HepG2 (cell line): Measurements from ENCODE around the gene PFN4. TPM values are rescaled to one million over a fixed set of nuclear protein-coding genes. Genes with fewer than 3 reads are reported as not detected.

Experiments
- ASH2L ChIP-seq: fragments of 300-600, 200-600 bp; sonication (generic); IDR thresholded peaks from 2 replicates; pipeline ENCODE4 v1.7.0; 2017; ENCODE audit warnings: low read depth, mild to moderate bottlenecking, moderate library complexity, mixed read lengths, low read length; ENCODE audit not compliant: insufficient read length
- GMEB1 ChIP-seq: sonication (generic); formaldehyde crosslinking; IDR thresholded peaks from 2 replicates; pipeline ENCODE4 v1.5.1; 2020; ENCODE audit warnings: missing genetic modification reagents, mild to moderate bottlenecking, borderline replicate concordance
- IRF2 ChIP-seq: IDR thresholded peaks from 2 replicates; pipeline ENCODE4 v1.6.1; 2018; ENCODE audit warnings: missing genetic modification reagents, missing compliant biosample characterization
- ISL2 ChIP-seq: sonication (generic); formaldehyde crosslinking; IDR thresholded peaks from 2 replicates; pipeline ENCODE4 v1.5.0; 2020; ENCODE audit warnings: missing genetic modification reagents
- KDM5B ChIP-seq: sonication (generic); formaldehyde crosslinking; IDR thresholded peaks from 2 replicates; pipeline ENCODE4 v1.4.0; 2020; ENCODE audit warnings: missing genetic modification reagents, mild to moderate bottlenecking, borderline replicate concordance
- KLF6 ChIP-seq: IDR thresholded peaks from 2 replicates; pipeline ENCODE4 v1.8.0; 2016; ENCODE audit warnings: missing biosample characterization, missing genetic modification reagents
- POLR2AphosphoS2 ChIP-seq: IDR thresholded peaks from 2 replicates; pipeline ENCODE4 v1.6.1; 2011; ENCODE audit warnings: low read depth, low read length, improper control_type of control experiment
- TFAP4 ChIP-seq: sonication (generic); IDR thresholded peaks from 2 replicates; pipeline ENCODE4 v1.6.1; 2016; ENCODE audit warnings: low read depth, borderline replicate concordance
- ZFP82 ChIP-seq: sonication (generic); formaldehyde crosslinking; IDR thresholded peaks from 2 replicates; pipeline ENCODE4 v1.5.1; 2020; ENCODE audit warnings: mild to moderate bottlenecking, missing genetic modification reagents, borderline replicate concordance
- ZNF180 ChIP-seq: sonication (generic); formaldehyde crosslinking; IDR thresholded peaks from 2 replicates; pipeline ENCODE4 v1.4.0; 2020; ENCODE audit warnings: low read depth, missing genetic modification reagents, borderline replicate concordance
- ZNF263 ChIP-seq: sonication (generic); formaldehyde crosslinking; IDR thresholded peaks from 2 replicates; pipeline ENCODE4 v1.4.0; 2020; ENCODE audit warnings: missing genetic modification reagents
- ZNF879 ChIP-seq: sonication (generic); formaldehyde crosslinking; IDR thresholded peaks from 2 replicates; pipeline ENCODE4 v1.8.1; 2023; ENCODE audit warnings: missing genetic modification reagents
- ZSCAN21 ChIP-seq: sonication (generic); formaldehyde crosslinking; IDR thresholded peaks from 2 replicates; pipeline ENCODE4 v1.8.0; 2022; ENCODE audit warnings: mild to moderate bottlenecking, missing genetic modification reagents, moderate library complexity, borderline replicate concordance
- polyA plus RNA-seq, 8 experiments: library from polyadenylated mRNA; depleted of rRNA in 3 of 8; stranded (reverse) in 7 of 8; unstranded in 1 of 8; fragments of >200 nt; fragmentation: Illumina TruSeq in 4 of 8; extraction: Trizol in 4 of 8; gene quantifications; 2 replicates each; pipeline versions ENCODE4 v1.2.1 to v1.2.3, GENCODE V29; 2011 to 2016; ENCODE audit warnings: low read depth in 4 of 8, missing spikeins in 1 of 8, mixed read lengths in 1 of 8; ENCODE audit not compliant: insufficient read depth in 1 of 8
- total RNA-seq, 5 experiments: library from RNA; depleted of rRNA; stranded (reverse); fragments of >200 nt; fragmentation: Illumina TruSeq; extraction: Trizol; gene quantifications; 2 replicates each; pipeline ENCODE4 v1.2.3, GENCODE V29; 2016; ENCODE audit warnings: low read depth in 1 of 5
- TF ChIP-seq, protein P1 (sequence below): IDR thresholded peaks from 2 replicates; pipeline ENCODE4 v1.6.1; 2018; ENCODE audit warnings: missing genetic modification reagents, mild to moderate bottlenecking, missing compliant biosample characterization
- TF ChIP-seq, protein P2 (sequence below): IDR thresholded peaks from 2 replicates; pipeline ENCODE4 v1.6.1; 2016
- TF ChIP-seq, protein P3 (sequence below): sonication (generic); formaldehyde crosslinking; conservative IDR thresholded peaks from 2 replicates; pipeline ENCODE4 v1.8.0; 2022; ENCODE audit warnings: missing genetic modification reagents

The PFN4 gene
- total and polyA plus RNA-seq, 2 of the 13 experiments (the other 11 are each of a cell fraction or from before 2014, with no cell fraction given) = 0.12 to 0.20 TPM

DNA sequence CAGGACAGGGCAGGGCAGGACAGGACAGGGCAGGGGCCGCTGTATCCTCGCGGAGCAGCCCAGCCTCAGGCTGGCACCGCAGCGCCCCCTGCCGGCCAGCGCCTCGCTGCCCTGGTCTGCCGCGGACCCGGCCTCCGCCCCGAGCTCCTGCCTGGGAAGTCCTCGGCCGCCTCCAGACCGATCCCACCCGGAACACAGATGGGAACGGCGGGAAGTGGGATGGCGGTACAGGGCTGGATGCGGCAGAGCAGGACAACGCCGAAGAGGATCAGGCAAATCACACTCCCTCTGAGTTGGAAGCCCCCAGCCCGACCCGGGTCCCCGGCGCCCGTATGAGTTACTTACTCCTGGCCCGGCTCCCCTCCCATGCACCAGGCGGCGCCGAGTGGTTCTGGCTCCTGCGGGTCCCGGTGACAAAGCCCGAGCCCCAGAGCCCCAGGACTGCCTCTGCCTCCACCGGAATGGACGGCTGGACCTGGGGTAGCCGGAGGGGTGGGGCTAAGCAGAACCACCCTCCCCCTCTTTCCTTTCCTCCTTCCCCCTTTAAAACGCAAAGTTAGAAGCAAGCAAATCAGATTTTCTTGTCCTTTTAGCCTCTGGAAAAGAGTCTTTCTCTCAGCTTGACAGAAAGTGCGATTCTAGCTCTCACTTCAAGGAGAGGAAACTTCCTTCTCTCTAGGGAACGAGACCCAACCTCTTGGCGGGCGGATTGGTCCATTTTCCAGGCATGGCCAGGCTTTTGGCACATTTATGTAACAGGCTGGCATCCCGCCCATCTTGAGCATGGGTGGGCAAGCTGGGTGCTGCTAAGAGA lies 38.5 kb downstream of the PFN4 start, which contains the start of gene TP53I3 (continued):
- TF ChIP-seq, protein P1, sequence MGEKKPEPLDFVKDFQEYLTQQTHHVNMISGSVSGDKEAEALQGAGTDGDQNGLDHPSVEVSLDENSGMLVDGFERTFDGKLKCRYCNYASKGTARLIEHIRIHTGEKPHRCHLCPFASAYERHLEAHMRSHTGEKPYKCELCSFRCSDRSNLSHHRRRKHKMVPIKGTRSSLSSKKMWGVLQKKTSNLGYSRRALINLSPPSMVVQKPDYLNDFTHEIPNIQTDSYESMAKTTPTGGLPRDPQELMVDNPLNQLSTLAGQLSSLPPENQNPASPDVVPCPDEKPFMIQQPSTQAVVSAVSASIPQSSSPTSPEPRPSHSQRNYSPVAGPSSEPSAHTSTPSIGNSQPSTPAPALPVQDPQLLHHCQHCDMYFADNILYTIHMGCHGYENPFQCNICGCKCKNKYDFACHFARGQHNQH (CRISPR knock-in tag) = peak; percentile 81
- TF ChIP-seq ZFP82 (CRISPR knock-in tag) = peak; percentile 88; the same call in 1 of the 2 replicates
- peak; percentile 82 for TF ChIP-seq KLF6 (CRISPR knock-in tag)
- TF ChIP-seq ASH2L = peak; percentile 71
- peak; percentile 69; the same call in 1 of the 2 replicates for TF ChIP-seq KDM5B (CRISPR knock-in tag)
- no peak for TF ChIP-seq ZNF879
- TF ChIP-seq ISL2 (CRISPR knock-in tag) = peak; percentile 70
- TF ChIP-seq, protein P2, sequence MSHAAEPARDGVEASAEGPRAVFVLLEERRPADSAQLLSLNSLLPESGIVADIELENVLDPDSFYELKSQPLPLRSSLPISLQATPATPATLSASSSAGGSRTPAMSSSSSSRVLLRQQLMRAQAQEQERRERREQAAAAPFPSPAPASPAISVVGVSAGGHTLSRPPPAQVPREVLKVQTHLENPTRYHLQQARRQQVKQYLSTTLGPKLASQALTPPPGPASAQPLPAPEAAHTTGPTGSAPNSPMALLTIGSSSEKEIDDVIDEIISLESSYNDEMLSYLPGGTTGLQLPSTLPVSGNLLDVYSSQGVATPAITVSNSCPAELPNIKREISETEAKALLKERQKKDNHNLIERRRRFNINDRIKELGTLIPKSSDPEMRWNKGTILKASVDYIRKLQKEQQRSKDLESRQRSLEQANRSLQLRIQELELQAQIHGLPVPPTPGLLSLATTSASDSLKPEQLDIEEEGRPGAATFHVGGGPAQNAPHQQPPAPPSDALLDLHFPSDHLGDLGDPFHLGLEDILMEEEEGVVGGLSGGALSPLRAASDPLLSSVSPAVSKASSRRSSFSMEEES (CRISPR knock-in tag) = no peak
- 0 out of 2 replicates have a peak, but pooled peaks have one; percentile 58 for TF ChIP-seq IRF2 (CRISPR knock-in tag)
- no peak; the same call in 1 of the 2 replicates for TF ChIP-seq GMEB1 (CRISPR knock-in tag)
- TF ChIP-seq, protein P3, sequence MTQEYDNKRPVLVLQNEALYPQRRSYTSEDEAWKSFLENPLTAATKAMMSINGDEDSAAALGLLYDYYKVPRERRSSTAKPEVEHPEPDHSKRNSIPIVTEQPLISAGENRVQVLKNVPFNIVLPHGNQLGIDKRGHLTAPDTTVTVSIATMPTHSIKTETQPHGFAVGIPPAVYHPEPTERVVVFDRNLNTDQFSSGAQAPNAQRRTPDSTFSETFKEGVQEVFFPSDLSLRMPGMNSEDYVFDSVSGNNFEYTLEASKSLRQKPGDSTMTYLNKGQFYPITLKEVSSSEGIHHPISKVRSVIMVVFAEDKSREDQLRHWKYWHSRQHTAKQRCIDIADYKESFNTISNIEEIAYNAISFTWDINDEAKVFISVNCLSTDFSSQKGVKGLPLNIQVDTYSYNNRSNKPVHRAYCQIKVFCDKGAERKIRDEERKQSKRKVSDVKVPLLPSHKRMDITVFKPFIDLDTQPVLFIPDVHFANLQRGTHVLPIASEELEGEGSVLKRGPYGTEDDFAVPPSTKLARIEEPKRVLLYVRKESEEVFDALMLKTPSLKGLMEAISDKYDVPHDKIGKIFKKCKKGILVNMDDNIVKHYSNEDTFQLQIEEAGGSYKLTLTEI (CRISPR knock-in tag) = no peak
- TF ChIP-seq TFAP4 = 0 out of 2 replicates have a peak, but pooled peaks have one; percentile 32
- peak; percentile 23; the same call in 1 of the 2 replicates for TF ChIP-seq ZNF263
- TF ChIP-seq POLR2AphosphoS2 = no peak
- peak; percentile 96 for TF ChIP-seq ZSCAN21 (CRISPR knock-in tag)
- no peak for TF ChIP-seq ZNF180
